HG03439 (cell line): Measurements from ENCODE around the gene MAGI1.
"Not testable (repeated sequence)": the region's sequence is repeated elsewhere in the genome, so short reads cannot be mapped to it uniquely, and the experiment has no call there.

Experiments used
- ATAC-seq: cut with Tn5 transposase; IDR thresholded peaks from one replicate; pipeline ENCODE4 v1.9.1; 2021; ENCODE audit warnings: mild to moderate bottlenecking, moderate library complexity; ENCODE audit not compliant: unreplicated experiment

Gene MAGI1

GRCh38 chr3:65557899-65558564 is 480.7 kb downstream of the MAGI1 start:
- no peak for ATAC-seq

- ATAC-seq, result no peak
Measured at GRCh38 chr3:65556934-65557577, 481.7 kb downstream of the MAGI1 start.

DNA sequence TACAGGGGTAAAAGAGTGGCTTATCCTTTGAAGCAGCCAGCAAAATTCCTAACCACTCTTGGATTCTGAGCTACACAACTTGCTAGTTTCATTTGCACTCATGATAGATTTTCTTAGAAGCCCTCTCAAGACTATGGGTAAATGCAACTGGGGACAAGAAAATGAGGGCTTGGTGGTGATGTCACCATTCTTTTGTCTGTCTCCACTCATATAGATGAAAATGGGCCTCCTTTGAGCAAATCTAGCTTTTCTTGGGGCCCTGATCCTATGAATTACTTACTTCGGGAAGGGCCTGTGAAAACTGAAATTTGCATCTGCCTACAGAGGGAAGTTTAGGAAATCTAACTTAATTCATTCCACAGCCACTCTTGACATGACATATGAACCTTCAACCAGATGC is 486.3 kb downstream of the MAGI1 start:
- ATAC-seq, result no peak

DNA sequence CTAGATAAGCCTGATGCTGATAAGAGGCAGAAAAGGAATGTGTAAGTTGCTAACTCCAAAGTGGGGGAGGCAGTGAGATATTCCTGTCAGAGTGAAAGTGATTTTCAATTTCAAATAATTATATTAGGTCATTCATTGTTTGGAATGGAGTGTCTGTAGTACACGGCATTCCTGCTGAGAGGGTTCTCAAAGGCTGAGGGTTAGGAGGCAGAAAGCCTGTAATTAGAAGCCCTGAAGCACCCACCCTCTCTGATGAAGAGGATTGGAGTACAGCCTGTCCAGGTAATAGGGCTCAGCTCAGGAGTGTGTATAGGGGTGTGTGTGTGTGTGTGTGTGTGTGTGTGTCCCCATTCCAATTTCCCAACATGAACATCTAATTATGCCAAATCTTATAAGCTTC is 486.8 kb downstream of the MAGI1 start:
- no peak for ATAC-seq

DNA sequence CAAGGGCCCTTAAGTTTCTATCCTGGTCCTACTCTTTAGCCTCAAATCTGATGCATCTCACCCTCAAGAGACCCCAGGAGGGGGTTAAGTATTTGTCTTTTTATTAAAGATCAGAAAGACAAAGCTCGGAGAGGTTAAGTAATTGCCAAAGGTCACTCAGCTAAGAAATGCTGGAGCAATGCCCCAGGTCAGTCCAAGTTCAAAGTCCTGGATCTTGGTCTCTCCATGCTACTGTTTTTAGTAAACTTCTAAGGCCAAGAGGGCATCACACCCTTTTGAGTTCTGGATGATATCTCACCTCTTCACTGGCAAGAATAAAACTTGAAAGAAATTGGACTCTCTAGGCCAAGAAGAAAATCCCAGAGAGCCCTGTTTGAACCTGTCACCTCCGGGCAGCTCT is 488.6 kb downstream of the MAGI1 start:
- no peak for ATAC-seq

DNA sequence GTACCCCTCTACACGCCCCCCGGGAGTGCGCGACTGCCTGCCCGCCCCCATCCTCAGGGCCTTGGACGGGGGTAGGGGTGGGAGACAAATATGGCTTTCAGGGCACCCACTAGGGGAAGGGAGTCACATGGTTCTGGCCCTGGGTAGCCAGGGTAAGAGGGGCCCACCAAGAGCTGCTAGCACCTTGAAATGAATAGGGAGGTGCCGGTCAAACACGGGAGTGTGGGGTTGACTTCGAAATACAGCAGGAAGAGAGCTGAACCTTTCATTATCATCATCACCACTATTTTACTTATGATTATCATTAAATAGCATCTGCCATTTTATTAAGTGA is 489.1 kb downstream of the MAGI1 start:
- no peak for ATAC-seq

- ATAC-seq, result no peak
Measured at GRCh38 chr3:65548848-65549625, 489.7 kb downstream of the MAGI1 start.

GRCh38 chr3:65545429-65545828 is 493.3 kb downstream of the MAGI1 start:
- ATAC-seq, result no peak

DNA sequence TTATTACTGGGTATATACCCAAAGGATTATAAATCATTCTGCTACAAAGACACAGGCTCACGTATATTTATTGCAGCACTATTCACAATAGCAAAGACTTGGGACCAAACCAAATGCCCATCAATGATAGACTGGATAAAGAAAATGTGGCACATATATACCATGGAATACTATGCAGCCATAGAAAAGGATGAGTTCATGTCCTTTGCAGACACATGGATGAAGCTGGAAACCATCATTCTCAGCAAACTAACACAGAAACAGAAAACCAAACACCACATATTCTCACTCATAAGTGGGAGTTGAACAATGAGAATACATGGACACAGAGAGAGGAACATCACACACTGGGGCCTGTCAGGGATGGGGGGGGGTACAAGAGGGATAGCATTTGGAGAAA is 495.3 kb downstream of the MAGI1 start:
- not testable (repeated sequence) for ATAC-seq

DNA sequence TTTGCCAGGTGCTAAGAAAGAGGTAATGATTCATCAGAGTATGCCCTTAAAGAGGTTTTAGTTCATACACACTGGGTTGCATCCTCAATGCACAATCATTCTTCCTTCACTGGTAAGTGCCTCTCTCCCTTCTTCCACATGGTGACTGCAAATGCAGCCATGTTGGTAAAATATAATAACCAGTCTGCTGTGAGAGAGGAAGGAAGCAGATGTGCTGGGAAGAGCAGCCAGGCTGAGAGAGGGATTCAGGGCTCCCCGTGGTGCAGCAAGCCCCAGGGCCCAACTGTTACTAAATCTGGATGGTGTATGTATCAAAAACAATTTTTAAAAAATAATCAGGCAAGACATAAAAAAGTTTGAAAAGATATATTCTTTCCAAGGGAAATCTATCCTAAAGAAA is 498.1 kb downstream of the MAGI1 start:
- no peak for ATAC-seq

- no peak for ATAC-seq
Measured at GRCh38 chr3:65539616-65540015, 499.1 kb downstream of the MAGI1 start.

DNA sequence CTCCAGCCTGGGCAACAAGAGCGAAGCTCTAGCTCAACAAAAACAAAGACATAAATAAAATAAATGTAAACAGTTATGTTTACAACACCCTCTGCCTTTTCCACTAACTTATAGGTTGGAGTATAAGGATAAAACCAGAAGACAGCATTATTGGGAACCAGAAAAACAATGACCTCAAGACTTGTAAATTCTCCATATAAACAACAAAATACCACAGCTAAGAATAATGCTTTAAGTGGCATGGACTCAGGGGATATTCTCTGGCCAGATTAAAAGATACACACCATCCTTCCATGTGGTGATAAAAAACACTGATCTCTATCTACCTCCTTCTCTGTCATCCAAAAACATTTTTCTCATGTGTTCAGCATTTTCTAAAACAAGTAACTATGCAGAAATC is 500.6 kb downstream of the MAGI1 start:
- no peak for ATAC-seq

- no peak for ATAC-seq
Measured at GRCh38 chr3:65537109-65537508, 501.6 kb downstream of the MAGI1 start.

DNA sequence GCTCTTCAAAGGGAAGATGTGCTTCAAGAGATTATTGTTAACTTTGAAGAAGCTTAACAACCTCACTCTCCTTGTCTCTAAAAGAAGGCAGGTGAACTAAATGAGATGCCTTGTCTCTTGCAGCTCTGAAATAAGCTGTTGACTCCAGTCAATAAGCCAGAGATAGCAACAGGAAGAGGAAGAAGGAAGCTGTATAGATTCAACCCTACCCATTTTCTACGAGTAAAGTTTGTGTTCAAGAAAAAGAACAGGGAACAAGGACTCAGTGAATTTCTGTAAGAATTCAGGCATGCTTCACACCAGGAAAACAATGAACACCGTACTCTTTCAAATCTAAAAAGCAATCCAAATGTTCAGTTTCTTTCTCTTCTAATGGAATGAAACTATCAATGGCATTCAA is 503.5 kb downstream of the MAGI1 start:
- ATAC-seq, result no peak

DNA sequence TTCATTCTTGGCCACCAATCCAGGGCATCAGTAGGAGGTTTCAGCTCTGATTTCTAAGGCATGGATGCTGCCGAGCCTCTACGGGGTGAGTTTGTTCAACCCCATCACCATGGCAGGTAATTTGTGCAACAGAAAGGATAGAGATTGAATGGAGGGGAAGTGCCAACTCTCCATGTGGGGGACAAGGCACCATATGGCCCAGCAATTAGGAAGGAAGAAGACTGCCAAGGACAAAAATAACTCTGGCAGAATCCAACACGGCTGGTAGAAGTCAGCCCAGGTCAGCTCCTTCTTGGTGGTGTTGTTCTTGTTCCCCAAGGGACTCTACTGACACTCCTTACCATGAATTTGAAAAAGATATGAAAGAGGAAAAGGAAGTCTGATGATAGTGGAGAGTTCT is 503.9 kb downstream of the MAGI1 start:
- no peak for ATAC-seq

DNA sequence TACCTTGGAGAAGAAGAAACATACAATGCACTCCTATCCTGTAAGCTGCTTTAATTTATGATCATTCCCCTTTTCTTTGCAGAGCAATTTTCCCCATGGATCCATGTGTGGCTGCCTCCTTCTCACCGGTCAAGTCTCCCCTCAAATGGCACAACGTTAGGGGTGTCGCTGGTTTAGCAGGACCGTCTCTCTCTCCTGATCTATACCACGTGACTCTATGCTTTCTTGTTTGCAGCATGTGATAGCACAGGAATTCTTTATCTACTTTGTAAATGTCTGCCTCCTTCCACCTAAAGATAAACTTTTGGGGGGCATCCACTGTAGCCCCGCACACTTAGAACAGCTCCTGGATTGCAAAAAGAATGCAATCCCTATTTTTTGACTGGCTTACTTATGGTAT is 506.0 kb downstream of the MAGI1 start:
- no peak for ATAC-seq

GRCh38 chr3:65532215-65532614 is 506.5 kb downstream of the MAGI1 start:
- no peak for ATAC-seq

- no peak for ATAC-seq
Measured at GRCh38 chr3:65531499-65531898, 507.2 kb downstream of the MAGI1 start.

- ATAC-seq, result no peak
Measured at GRCh38 chr3:65526656-65527055, 512.1 kb downstream of the MAGI1 start.

- no peak for ATAC-seq
Measured at GRCh38 chr3:65524584-65524983, 514.1 kb downstream of the MAGI1 start.

- no peak for ATAC-seq
Measured at GRCh38 chr3:65523878-65524277, 514.8 kb downstream of the MAGI1 start.

GRCh38 chr3:65521032-65521431 is 517.7 kb downstream of the MAGI1 start:
- no peak for ATAC-seq
